HEK293T (cell line): Measurements from ENCODE around the gene RDH14.

Experiments
- ARNT ChIP-seq: fragments of 450-650 bp; IDR thresholded peaks from 2 replicates; pipeline ENCODE4 v1.6.1; 2017; ENCODE audit warnings: mild to moderate bottlenecking
- BHLHE40 ChIP-seq: fragments of 450-650 bp; IDR thresholded peaks from 2 replicates; pipeline ENCODE4 v1.6.1; 2016; ENCODE audit warnings: mild to moderate bottlenecking, moderate library complexity, borderline replicate concordance
- CTBP1 ChIP-seq: fragments of 450-650 bp; IDR thresholded peaks from 2 replicates; pipeline ENCODE4 v1.6.1; 2016; ENCODE audit warnings: borderline replicate concordance
- ELF4 ChIP-seq: fragments of 450-650 bp; IDR thresholded peaks from 2 replicates; pipeline ENCODE4 v1.6.1; 2017; ENCODE audit warnings: antibody characterized with exemption
- FOXM1 ChIP-seq: fragments of 450-650 bp; IDR thresholded peaks from 2 replicates; pipeline ENCODE4 v1.6.1; 2017; ENCODE audit warnings: mild to moderate bottlenecking, borderline replicate concordance
- HDGF ChIP-seq: fragments of 450-650 bp; IDR thresholded peaks from 2 replicates; pipeline ENCODE4 v1.6.1; 2017; ENCODE audit warnings: antibody characterized with exemption, borderline replicate concordance
- SP1 ChIP-seq: fragments of 450-650 bp; IDR thresholded peaks from 2 replicates; pipeline ENCODE4 v1.6.1; 2017
- SUZ12 ChIP-seq: fragments of 450-650 bp; IDR thresholded peaks from 2 replicates; pipeline ENCODE4 v1.6.1; 2016; ENCODE audit warnings: mild to moderate bottlenecking
- TARDBP ChIP-seq: fragments of 450-650 bp; IDR thresholded peaks from 2 replicates; pipeline ENCODE4 v1.6.1; 2016
- ZNF384 ChIP-seq: fragments of 450-650 bp; IDR thresholded peaks from 2 replicates; pipeline ENCODE4 v1.6.1; 2016

GRCh38 chr2:18610090-18610489 lies 49.6 kb upstream of the RDH14 start:
- no peak for TF ChIP-seq BHLHE40
- no peak for TF ChIP-seq SP1
- no peak for TF ChIP-seq ELF4
- no peak for TF ChIP-seq FOXM1
- TF ChIP-seq CTBP1 = no peak
- no peak for TF ChIP-seq ARNT
- TF ChIP-seq SUZ12 = no peak
- TF ChIP-seq TARDBP = no peak
- no peak for TF ChIP-seq HDGF
- TF ChIP-seq ZNF384 = no peak
